EH (cell line): Measurements from ENCODE around the gene PCSK9.
A peak's percentile ranks its signal among the peaks of the same experiment; 100 is the strongest.
"Not testable (repeated sequence)": the region's sequence is repeated elsewhere in the genome, so short reads cannot be mapped to it uniquely, and the experiment has no call there.

Experiments used
- DNase-seq: peaks from one replicate; pipeline ENCODE4 v3.0.0-alpha.2; 2015; ENCODE audit warnings: low read depth

The PCSK9 gene

DNA sequence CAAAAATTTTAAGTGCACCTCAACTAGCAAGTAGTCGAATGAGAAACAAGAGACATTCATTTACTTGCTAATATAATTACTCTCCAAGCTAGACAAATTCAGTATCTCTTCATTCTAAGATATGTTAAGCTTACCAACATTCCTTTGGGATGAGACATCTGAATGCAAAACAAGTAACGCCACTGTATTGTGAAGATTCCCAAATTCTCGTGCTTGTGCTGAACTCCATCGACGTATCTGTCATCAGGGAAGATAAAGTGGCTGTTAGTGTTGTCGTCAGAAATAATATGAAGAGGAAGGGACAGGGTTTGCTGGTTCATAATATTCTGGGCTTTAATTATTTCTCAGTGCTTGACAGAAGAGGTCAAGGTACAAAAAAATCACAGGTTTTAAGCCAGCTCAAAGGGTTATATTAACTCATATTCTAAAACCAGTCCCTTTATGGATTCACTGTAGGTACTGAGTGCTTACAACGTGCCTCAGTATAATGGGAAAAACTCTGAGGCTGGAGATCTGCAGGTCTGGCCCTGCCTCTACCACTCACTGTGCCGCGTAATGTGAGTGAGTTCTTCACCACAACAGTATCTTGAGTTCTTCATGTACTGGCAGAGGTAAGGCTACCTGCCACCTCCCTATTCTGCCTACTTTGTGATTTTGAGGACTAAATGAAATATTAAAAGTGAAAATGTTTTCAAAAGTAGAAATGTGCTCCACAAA lies 42.0 kb downstream of the PCSK9 start:
- peak; percentile 80 for DNase-seq

DNA sequence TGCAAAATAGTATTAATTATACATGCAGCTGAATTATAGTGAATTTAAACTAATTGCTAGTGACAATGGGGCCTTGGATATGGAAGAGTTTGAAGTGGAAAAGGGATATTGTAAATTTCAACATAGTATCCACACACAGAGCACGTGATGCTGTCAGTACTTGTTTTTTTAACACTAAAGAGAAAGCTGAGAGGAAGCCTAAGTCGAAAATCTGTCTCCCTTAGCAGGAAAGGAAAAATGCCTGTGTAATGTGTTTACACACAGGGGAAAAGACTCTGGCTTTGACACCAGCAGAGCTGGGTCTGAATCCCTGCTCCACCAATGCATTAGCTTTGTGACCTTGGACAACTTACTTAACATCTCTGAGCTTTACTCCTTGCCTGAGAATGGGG lies 42.6 kb downstream of the PCSK9 start:
- peak; percentile 13 for DNase-seq

DNA sequence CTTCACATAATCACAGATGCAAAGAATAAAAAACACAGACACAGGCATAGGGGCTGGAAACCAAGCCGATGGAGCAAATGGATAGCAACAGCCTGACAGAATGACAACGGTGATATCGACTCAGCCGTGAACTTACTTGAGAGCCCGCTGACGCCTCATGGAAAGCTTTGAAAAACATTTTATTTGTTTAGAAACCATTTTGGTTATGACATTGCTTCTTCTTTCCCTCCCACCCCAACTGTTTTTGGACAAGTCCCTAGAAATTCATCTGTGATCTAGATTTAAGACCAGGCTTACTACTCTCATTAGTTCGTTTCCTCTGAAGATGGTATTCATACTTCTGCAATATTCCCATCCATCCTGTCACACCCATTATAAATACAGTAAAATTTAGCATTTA lies 44.9 kb downstream of the PCSK9 start:
- DNase-seq = no peak

DNA sequence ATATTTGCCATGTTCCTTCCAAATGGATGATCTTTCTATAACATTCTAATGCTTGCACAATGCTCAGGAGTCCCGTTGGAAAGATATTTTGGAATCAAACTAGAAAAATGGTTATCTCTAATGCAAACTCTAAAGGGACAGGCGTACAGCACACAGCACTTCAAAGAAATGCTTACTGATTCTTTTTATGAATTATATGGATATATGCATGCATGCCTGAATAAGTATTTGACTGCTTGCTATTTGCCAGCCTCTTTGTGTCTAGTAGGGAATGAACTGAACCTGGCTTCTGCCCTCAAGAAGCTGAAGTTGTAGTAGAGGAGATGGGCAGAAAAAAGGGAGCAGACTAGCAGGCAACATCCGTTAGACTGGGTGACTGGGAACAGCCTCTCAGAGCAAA lies 48.1 kb downstream of the PCSK9 start:
- DNase-seq = no peak

DNA sequence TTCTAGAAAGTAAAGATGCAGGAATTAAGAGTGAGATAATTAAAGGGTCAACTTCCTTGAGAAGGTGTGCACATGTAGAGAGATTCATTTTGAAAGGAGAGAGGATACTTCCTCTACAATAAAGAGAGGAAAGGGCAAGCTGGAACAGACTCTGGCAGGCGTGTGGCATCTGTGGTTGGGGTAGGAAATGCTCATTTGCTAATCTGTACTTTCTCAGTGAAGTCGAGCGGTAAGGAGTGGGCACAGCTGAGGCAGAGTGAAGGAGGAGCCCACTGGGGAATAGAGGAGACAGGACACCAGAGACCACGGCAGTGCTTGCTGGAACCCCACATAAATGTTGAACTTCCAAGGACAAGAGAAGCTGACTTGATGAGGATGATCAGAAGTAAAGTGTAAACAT lies 49.1 kb downstream of the PCSK9 start:
- DNase-seq = no peak

DNA sequence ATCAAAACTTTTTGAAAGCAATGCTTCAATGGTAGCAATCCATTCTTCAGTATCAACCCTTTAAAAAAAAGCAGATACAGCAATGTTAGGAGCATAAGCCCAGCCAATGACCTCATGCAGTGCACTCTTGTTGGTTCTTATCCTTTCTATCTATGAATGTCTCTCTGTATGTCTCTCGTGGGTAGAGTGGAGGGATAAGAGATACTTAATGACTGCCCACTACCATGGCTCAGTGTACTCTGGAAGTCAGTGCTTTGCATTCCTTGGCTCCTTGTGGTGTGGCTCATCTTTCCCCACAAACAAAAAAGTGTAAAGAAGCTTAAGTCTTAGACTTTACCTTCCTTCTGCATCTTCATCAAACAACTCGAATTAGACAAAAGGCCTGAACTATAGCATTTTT lies 50.3 kb downstream of the PCSK9 start:
- DNase-seq = peak; percentile 45

DNA sequence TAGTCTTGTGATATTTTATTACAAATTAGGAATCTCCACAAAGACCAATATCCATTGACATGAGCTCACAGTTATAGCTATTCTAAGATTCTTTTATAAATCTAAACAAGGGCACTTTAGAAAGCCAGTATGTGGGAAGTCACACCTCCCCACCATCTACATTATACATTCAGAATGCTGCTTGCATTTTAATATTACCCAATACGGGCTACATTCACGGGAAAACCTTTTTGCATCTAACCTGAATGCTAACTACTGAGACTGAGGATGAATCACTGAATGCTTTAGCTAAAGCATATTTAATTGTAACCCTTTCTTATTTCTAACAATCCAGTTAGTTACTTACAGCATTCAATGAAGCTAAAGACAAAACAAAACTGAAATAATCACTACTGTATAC lies 53.1 kb downstream of the PCSK9 start:
- DNase-seq = no peak

DNA sequence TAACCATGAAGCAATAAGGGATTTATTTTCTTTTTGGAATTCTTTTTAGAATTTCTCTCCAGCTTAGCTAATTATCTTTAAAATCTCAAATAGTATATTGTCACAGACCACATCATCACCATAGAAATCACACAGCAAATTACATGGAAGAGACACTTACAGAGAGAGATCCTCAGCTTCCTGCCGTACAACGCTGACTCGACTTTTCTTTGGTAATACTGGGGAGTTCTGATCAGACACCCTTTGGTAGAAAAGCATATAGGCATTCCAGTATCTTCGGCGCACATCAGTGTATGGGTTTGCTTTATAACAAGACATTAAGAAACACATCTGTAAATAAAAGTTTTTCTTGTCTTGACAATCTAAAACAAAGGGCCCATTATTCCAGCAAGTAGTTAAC lies 55.7 kb downstream of the PCSK9 start:
- no peak for DNase-seq

DNA sequence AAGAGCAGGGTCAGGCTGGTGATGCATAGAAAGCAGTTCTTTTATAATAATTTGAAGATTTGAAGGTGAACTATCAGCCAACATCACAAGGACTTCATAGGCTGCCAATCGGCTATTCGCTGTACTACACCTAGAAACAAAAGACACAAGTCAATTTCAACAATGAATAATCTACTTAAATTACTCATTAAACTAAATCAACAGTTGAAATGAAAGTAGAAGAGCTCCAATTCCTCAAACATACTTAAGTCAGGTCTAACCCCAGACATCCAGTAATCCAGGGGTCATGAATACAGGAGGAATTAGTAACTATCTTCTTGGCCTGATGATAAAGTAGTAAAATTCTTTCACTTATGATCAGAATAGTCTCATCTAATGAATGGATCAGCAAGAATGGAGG lies 64.5 kb downstream of the PCSK9 start:
- DNase-seq = no peak

DNA sequence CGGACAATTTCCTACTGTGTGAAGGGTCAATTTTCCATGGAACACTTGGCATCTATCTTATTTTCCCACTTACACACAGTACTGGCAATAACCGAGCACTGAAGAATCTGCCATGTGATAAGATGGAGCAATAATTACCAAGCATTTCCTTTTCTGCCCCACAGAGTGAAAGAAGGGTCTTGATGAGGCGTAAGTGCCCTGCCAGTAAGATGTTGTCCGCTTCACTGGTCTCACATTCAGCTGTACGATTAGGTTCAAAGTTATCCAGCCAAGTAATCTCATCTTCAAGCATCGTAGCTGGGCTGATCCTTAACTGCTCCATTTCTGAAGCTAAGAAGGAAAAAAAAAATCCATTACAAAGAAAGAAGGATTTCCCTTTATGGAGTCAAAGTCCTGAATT lies 67.8 kb downstream of the PCSK9 start:
- DNase-seq = no peak

DNA sequence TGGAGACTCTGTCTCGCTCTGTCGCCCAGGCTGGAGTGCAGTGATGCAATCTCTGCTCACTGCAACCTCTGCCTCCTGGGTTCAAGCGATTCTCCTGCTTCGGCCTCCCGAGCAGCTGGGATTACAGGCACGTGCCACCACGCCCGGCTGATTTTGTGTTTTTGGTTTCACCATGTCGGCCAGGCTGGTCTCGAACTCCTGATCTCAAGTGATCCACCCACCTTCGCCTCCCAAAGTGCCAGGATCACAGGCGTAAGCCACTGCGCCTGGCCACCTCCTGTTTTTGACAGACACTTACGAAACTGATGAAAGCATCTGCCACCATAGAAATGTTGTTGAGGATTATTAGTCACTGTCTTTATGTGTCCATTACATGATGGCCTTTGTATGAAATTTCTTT lies 69.7 kb downstream of the PCSK9 start:
- not testable (repeated sequence) for DNase-seq
